GM13977 (cell line): ENCODE measurements around the gene SDHAF3.

Experiments
- DNase-seq: peaks from one replicate; pipeline ENCODE4 v3.0.0; 2012; ENCODE audit warnings: low spot score
- CTCF ChIP-seq: IDR thresholded peaks from 2 replicates; pipeline ENCODE4 v1.5.1; 2012; ENCODE audit warnings: mild to moderate bottlenecking, control low read depth; ENCODE audit not compliant: insufficient read depth; ENCODE audit errors: extremely low read depth, missing control alignments
- in situ Hi-C: fragments of 300-500 bp; cut with MboI; formaldehyde crosslinking; loops from one replicate; pipeline ENCODE4 v1.12.0; 2022; ENCODE audit warnings: low sequenced_read_pairs, low pct_unique_long_range_greater_than_20kb, mixed read lengths, inconsistent platforms; ENCODE audit not compliant: unreplicated experiment

SDHAF3 gene

GRCh38 chr7:97200018-97200417, 82.5 kb downstream of the SDHAF3 start:
- no peak for TF ChIP-seq CTCF
- DNase-seq = no peak
- in situ Hi-C loops = no loop called here

- no peak for DNase-seq
- in situ Hi-C loops = no loop called here
- no peak for TF ChIP-seq CTCF
These were observed 86.5 kb downstream of the SDHAF3 start for GRCh38 chr7:97203957-97204356.

GRCh38 chr7:97204821-97205220, 87.3 kb downstream of the SDHAF3 start:
- in situ Hi-C loops = no loop called here

GRCh38 chr7:97215556-97215955, 98.1 kb downstream of the SDHAF3 start:
- in situ Hi-C loops = no loop called here
- DNase-seq = no peak

More at GRCh38 chr7:97204821-97205220, 87.3 kb downstream of the SDHAF3 start:
- DNase-seq = no peak
- no peak for TF ChIP-seq CTCF

GRCh38 chr7:97218767-97219166, 101.3 kb downstream of the SDHAF3 start:
- no peak for DNase-seq

More at GRCh38 chr7:97215556-97215955, 98.1 kb downstream of the SDHAF3 start:
- TF ChIP-seq CTCF = no peak

GRCh38 chr7:97219237-97219636, 101.7 kb downstream of the SDHAF3 start:
- DNase-seq = no peak
- no peak for TF ChIP-seq CTCF
- in situ Hi-C loops = no loop called here

More at GRCh38 chr7:97218767-97219166, 101.3 kb downstream of the SDHAF3 start:
- no peak for TF ChIP-seq CTCF
- in situ Hi-C loops = no loop called here

GRCh38 chr7:97224316-97224715, 106.8 kb downstream of the SDHAF3 start:
- in situ Hi-C loops = no loop called here
- DNase-seq = no peak
- no peak for TF ChIP-seq CTCF
